HG03558 (cell line): ENCODE measurements around the gene MEIS2.

Experiments
- ATAC-seq: cut with Tn5 transposase; IDR thresholded peaks from one replicate; pipeline ENCODE4 v1.9.1; 2021; ENCODE audit warnings: moderate number of reproducible peaks; ENCODE audit not compliant: unreplicated experiment; ENCODE audit errors: extremely low read depth

The MEIS2 gene

DNA sequence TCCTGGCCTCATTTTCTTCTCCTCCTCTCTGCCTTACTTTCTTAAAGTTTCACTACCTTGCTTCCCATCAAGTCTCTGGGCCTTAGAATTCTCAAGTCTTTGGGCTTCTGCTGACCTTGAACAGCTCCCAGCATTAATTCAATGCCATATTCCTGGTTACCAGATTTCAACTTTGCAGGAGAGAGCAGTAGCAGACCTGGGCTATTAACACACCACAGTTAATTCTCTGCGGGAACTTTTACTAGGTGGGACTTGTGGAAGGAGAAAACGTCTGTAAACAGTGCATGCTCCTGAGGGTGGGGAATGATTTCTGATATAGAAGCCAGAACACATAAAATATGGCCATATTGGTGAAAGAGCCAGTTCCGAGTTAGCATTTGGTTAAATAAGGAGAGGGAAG, 214.6 kb downstream of the MEIS2 start:
- no peak for ATAC-seq

DNA sequence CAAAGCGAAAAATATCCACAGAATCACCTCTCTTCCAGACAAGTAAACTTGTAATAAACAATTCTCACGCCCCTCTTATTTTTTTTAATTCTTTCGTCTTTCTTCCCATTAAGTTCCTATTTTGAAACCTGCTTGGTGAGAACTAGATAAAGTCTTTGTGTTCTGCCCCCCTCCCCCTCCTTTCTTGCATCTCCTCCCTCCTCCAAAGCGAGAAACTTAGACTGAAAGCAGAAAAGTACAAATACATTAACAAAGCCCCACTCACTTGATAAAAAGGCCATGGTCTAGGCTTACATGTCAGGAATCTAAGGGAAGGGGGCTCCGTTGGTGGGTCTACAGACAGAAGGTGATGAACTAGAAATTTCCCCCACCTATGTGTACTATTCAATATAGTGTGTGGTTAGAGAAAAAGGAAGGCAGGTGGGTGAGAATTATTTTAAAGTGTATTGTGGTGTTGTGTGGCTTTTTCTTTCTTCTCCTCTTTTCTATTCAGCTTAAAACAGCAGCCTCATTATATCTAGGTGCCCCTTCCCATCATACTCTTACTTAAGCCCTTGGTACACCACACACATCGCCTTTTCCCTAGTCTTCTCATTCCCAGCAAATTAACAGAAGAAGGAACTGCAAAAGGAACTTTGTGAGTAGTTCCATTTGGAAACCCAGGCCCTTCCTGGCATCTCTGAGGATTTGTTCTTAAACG, 215.3 kb downstream of the MEIS2 start:
- no peak for ATAC-seq

DNA sequence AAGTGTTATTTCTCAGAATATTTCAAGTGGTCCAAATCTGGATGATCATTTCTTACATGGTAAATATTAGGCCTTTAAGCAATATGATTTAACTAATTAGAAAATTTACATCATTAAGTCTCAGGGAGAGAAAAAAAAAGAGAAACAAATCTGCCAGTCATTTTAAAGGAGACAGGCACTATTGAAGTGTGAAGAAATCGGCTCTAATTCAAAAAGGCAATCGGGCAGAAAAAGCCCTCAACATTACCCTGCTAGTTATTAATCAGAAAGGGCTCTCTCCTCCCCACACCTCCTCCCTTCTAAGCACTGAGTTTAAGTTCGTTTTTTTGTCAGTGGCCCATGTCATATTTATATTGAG, 215.9 kb downstream of the MEIS2 start:
- ATAC-seq: no peak

DNA sequence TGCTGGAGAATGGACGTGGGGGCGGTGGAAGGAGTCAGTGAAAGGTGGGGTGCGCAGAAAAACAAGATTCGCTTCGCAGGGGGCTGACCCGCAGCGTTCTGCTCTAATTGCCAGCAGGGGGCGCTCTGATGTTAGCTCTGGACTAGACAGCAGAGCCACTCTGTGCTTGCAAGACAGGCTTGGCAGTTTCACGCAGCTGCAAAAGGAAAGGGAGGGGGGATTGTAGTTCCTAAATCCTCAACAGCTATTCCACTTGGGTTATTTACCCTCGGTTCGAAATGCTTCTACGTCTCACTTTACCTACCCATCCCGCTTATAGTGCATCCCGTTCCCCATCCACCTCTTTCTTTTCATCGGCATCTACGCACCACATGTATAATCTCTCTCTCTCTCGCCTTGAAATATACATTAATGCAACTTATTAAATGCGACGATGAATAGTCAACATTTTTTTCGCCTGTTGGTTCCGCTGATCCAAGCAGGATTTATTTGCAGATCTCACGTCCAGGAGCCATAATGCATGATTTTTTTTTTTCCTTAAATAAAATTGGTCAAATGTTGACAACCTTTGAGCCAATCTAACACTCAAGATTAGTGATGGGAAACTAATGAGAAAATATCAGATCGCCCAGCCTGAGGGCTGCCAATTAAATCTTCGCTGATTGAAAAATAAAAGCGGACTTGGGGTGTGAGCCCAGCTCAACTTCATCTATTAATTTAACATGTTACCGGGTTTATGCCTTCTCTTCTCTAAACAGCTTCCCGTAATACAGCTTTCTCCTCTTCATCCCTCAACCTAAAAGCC, 216.4 kb downstream of the MEIS2 start:
- no peak for ATAC-seq

DNA sequence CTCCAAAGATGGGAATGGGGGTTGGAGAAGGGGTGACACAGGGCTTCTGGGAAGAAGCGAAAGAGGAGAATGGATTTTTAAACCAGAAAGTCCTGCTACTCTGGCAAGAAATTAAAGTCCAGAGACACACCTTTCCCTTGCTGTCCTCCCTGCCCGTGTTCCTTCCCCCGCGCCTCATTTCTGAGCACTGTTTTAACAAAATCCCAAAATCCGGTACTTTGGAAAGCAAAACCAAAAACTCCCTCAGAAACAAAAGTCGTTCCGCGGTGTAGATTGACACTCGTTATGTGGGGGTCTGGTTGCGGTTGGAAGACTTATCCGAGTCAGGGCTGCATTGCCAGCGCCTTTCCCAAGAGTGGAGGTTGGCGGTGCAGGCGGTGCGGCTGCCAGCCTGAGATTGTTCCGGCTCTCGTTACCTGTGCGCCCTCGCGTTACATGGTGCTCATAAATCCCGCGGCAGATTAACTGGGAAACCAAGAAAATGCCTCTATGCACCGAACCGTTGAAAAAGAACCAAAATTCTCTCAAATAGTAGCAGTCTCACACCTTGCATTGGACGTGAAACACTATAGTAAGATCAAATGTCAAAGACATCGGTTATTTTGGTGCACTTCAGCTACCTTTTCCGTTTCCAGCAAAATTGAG, 217.7 kb downstream of the MEIS2 start:
- no peak for ATAC-seq

DNA sequence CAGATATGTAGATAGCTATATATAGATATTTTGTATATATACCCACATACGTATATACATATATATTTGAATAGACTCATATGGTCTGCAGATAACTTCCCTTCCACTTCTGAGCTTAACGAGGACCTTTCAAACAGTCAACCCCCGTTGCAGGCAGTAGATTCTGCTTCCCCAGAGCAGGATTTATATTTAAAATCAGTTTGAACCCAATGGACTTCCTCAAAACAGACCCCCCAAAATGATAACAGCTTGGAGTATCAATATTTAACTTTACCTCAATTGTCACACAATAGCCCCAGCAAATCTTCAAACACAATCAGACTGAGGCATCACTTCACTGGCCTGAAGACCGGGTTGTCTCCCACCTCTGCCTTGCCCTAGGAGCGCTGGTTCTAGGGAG, 218.3 kb downstream of the MEIS2 start:
- ATAC-seq: no peak

DNA sequence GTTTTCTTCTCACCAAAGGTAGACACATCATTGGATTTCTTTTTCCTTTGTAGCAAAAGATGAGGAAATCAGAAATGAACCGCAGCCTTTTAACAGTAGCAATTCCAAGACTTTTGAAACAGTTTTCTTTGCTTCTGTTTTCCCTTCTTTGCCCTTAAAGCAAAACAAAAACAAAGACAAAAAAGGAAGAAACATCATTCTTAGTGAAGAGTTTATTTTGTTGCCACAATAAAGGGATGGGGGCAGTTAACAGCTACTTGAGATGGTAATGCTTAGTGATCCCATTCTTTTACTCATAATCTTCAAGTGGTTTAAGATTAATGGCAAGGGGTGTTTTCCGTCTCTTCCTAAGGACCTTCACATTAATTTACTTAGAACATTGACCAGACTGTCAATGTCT, 218.8 kb downstream of the MEIS2 start:
- no peak for ATAC-seq

DNA sequence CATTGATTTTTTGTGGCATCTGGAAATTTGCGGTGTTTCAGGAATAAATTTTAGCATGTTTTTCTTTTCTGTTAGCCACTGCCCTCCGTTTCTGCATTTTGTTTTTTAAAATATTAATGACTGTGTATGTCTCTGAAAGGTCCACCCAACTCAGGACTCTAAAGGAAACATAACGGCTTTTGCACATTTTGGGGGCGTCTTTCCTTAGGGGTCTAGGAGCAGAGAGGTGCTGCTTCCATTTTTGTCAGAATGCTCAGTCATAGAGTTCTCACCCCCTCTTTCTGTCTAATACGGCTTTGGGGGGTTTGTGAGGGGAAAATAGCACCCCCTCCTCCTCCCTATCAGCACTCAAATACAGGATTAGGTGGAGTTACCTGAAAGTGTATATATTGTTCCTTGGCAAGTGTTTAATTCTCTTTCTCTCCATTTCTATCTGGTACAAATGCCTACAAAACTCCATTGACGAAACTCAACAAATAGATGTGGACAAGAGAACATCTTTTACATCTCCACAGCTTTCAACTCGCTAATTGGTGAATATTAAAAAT, 219.4 kb downstream of the MEIS2 start:
- no peak for ATAC-seq

DNA sequence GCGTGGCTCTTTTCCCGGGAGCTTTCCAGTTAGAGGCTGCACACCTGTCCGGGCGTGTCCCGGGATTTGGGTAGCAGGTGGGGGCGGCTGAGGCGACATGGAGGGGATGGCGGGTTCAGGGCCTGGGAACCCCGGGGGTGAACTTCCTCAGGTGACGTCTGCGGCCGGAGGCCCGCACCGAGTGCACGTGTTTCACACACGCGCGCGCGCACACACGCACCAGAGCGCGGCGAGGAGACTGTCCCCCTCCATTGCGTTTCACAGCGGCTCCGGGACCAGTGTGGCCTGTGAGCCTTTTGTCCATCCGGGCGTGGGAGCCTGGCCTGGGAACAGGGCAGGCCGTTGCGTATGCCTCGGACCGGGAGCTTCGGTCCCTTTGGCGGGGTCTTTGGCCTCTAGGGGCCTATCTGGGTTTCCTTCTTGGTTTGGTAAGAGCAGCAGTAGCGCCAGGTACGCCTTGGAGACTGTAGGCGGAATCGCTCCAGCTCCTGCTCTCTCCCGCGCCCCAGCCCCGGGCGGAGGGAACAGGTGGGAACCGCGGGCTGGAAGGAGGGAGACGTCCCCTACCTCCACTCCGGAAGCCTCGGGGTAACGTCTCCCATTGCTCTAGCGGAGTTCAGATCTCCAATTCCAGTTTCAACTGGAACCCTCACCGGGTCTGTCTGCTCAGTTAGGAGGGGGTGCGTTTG, 220.0 kb downstream of the MEIS2 start:
- ATAC-seq: no peak

DNA sequence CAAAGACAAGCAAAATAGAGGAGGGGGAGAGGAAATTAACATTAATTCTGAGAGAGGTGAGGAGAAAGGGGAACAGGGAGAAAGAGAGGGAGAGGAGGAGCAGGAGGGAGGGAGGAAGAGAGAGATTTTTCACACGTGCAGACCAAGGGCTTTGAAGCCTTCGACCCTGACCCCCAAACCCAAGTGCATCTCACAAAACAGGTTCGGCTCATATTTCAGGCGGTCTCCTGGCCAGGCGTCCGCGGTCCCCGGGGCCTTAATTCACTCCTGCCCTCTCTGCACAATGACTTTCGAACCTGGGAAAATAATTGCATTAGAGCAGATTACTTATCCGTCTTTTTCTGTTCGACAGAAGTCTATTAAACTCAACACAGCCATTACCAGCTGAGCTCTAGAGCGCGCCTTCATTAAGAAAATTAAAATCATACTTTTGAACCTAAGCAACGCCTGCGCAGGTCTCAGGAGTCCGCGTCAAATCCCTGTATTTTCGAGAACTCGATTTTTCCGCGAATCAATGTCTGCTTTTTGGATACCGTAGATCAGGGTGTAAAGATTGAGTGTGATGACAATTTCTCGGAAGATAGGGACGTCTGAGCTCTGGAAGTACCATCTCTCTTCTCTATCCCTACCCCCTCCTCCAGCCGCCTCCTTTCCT, 220.7 kb downstream of the MEIS2 start:
- ATAC-seq: no peak

DNA sequence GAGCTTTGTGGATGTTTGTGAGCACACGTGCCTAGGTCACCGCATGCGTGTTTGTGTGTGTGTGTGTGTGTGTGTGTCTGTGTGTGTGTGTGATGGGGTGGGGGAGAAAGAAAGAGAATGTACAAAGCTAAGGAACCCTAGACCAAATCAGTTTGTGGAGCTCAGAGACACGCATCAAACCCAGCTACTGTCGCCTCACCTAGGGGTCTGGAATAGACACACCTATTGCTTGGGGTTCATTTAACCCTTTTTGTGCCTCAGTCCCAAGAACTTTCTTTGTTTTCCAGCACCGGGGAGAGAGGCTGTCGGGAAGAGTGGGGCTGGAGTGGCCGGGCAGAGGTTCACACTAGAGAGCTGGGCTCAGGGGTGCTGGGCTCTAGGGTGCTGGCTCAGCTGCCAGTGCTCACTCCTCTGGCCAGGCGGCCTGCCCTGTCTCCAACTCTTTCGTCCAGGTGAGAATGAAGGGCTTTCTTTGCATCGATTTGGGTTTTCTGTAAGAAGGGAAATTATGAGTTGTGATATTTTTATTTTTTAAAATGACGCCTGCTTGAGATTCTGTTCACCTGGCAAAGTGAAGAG, 221.6 kb downstream of the MEIS2 start:
- ATAC-seq: no peak

DNA sequence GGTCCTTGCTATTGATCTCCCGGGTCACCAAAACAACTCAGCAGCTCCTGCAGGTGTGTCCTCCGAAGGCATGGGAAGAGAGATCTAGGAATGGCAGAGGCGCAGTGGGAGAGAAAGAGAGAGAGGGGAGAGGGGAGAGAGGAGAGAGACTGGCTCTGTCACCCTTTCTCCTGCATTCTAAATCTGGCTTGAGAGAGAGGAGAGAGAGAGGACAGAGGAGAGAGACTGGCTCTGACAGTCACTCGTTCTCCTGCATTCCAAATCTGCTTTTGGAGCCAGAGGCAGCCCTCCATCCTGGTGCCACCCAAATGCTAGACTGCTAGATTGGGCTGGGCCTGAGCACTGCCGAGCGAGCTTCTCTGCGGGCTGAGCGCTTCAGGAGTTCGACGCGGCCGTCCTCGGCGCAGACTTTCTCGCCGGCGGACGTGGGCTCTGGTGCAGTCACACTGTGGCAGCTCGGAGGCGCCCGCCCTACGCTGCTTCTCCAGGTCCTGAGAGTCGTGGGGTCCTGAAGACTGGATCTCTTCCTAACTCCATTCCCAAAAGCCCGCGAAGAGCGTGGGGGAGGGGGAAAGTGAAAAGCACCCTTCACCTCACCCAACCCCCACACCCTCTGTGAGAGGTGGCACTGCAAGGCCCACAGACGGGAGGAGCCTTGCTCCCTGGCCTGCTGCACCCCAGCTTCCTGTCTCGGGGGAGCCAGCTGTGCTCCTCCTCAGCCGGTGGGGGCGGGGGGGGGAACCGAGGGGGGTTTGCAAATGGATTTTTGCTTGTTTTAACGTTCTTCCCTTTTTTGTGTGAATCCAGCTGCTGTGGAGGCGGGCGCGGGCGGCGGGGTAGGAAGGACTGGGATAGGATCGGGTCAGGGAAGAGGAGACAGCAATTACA, 222.3 kb downstream of the MEIS2 start:
- no peak for ATAC-seq

DNA sequence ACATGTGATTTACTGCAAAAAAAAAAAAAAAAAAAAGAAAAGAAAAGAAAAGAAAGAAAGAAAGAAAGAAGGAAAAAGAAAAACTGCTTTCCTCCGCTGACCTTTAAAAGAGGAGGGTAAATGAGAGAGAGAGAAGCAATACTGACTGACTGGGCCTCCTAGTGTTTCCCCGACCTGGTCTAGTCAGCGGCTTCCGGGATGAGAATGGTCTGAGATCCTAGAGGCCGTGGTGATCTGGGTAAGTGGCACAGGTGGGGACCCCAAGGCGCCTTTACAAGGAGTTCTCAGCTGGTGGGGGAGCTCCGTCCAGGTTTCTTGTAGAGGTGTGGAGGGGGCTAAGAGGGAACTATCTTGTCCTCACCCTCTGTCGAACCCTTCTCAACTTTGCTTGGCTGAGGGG, 223.1 kb downstream of the MEIS2 start:
- no peak for ATAC-seq

DNA sequence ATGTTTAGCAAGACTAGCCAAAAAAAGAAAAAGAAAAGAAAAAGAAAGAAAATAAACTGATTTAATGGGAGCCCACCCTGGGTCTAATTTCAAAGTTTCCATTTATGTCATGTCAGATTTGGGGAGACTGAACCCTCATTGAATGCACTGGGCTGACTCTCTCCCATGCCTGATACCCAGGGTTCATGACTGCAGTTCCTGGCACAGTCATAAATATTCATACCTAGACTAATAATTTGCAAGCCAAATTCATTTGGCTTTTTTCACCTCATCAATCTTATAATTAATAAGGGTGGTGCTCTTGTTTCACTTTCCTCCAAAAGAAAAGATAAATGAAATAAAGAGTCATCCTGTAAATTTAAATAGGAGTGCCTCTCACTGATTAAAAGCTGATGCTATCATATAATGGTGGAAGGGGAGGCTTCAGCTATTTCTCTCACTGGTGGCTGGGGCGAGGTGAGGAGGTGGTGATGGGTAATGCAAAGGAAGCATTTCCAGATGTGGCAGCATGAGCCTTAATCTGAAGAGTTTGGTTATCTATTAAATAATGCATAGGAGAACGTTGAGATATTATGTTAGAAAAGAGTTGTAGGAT, 224.5 kb downstream of the MEIS2 start:
- no peak for ATAC-seq

DNA sequence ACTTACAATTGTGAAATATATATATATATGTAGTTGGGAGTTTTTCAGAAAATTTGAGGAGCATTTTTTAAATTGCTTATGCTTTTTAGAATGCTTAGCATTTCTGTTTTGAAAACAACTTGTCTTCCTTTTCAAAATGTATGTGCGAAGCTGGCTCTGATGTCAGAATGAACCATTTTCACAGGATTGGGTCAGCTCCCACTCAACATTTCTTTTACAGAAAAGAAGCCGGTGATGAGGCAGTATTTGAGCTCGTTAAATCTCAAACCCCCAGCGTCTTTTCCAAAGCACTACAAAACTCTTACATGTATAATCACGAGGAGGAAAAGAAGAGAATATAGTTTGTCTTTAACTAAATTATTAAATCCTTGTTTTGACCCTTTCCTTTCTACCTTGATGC, 225.4 kb downstream of the MEIS2 start:
- ATAC-seq: no peak

DNA sequence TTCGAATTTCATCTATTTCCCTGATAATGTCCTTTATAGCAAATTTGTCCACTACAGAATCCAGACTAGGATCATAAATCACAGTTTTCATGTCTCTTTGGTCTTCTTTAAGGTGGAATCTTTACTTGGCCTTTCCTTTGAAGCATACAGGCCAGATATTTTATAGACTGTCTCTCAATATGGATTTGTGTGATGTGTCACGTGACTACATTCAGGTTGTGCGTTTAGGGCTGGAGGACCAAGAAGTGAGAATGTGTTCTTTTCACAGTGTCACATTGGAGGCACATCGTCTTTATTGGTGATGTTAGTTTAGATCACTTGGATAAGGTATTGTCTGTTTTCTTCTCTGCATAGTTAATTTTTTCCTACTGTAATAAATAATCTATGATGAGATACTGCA, 232.9 kb downstream of the MEIS2 start:
- no peak for ATAC-seq

DNA sequence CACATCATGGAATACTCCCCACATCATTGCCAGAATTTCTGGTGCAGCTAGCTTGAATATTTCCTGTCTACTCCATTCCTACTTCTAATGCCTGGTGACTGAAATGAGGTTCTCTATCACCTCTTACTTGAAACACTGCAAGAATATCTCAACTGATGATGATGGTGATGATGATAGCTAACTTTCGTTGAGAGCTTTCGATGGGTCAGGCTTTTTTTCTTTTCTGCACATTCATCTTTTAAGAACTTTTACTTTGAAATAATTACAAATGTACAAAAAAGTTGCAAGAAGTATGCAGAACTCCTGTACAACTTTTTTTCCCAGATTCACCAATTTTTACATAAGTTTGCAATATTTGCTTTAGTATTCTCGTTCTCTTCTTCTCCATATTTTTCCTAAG, 233.5 kb downstream of the MEIS2 start:
- ATAC-seq: no peak

DNA sequence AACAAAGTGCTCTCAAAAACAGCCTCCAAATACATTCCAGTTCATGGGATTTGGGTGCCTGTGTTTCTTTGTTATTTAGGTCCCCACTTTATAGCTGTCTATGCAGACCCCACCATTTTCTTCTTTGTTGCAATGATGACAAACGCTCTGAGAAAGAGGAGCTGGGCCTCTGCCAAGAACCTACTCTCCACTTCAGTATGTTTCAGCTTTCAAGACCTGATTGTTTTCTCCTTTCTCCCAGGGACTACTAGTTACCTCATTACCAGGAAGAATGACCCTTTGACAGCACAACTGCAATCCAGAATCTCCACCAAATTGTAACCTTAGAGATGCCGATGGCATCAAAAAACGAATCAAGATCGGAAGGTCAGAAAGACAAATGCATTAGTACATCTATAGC, 236.8 kb downstream of the MEIS2 start:
- no peak for ATAC-seq

DNA sequence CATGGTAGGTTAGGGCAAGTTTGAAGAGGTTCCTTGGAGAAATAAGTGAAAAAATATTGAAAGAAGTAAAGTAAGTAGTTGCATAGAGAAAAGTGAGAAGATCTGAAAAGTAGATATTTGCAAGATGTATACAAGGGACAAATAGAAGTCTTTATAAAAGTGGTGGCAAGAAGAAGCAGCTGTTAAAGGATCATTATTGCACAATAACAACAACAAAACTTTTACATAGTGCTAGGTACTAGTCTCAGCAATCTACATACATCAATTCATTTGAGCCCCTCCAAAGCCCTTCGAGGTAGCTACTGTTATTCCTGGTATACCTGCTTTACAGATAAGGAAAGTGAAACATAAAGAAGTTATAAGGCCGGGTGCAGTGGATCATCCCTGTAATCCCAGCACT, 239.6 kb downstream of the MEIS2 start:
- ATAC-seq: no peak
